Activated CD8-positive, alpha-beta memory T cell treated with anti-CD3 and anti-CD28 coated beads, Interleukin-2, amount 50 U/mL, for 1 hour (primary cell): Measurements from ENCODE around the gene DENND10.
"Not testable (repeated sequence)": the region's sequence is repeated elsewhere in the genome, so short reads cannot be mapped to it uniquely, and the experiment has no call there.

Source experiments
- DNase-seq: peaks from one replicate; pipeline ENCODE4 v3.0.0-alpha.2; 2020; ENCODE audit errors: extremely low read depth

The DENND10 gene

DNA sequence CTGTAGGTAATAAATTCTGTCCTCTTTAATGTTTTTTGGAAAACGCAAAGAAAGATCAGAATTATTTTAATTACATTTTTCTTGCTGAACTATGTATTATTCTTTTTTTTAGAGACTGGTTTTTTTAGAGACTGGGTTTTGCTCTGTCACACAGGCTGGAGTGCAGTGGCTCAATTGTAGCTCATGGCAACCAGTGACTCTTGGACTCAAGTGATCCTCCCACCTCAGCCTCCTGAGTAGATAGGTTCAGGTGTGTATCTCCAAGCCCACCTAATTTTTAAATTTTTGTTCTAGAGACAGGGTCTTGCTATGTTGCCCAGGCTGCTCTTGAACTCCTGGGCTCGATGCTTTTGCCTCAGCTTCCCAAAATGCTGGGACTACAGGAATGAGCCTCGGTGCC lies 5.3 kb upstream of the DENND10 start:
- no peak for DNase-seq

- no peak for DNase-seq
Observed at GRCh38 chr10:119100434-119101238, 3.3 kb upstream of the DENND10 start.

DNA sequence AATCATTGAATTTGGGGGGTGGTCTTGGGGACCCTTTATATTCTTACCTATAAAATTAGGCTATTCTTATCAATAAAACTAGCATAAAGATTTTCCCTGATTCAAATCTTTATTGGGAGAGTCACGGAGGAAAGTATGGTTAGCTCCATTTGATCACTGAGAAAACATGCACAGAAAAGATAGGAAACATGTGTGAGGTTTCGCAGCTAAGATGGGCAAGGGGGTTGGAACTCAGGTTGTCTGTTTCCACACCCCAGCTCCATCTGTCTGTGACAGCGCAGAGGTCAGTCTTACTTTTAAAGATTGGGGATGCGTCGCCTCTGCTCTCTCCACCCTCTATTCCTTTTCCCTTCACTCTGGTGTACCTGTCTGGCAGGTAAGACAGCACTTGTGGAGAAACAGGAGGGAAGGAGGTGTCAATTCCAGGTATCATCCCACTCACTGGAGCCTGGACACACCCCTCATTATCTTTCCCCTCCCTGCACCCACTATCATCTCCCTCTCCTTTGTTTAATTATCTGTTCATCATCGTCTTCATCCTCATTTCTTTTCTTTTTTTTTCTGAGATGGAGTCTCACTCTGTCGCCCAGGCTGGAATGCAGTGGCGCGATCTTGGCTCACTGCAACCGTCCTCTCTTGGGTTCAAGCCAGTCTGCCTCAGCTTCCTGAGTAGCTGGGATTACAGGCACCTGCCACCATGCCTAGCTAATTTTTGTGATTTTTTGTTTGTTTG lies 2.4 kb upstream of the DENND10 start:
- DNase-seq = no peak

DNA sequence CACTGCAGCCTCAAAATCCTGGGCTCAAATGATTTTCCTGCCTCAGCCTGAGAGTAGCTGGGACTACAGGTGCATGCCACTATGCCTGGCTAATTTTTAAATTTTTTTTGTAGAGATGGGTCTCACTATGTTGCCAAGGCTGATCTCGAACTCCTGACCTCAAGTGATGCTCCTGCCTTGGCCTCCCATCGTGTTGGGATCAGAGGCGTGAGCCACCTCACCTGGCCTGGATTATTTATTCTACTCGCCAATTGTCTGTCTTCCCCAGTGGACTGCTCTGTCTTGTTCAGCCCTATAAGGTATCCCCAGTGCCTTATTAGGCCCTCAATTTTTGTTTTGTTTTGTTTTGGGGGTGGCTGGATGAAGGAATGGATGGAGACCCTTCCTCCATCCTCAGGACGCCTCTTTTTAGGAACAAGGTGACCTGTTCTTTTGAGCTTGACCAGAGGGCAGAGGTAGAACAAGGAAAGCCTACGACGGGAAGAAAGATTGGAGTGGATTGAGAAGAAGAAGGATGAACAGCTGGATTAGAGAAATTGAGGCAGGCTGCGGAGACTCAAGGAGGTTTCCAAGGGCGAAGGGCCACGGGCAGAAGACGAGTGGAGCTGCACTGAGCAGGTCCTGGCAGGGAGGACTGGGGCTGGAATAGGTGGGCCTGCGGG lies 541 bp upstream of the DENND10 start:
- no peak for DNase-seq

- DNase-seq = no peak
Observed at GRCh38 chr10:119104654-119105015, 722 bp downstream of the DENND10 start.

GRCh38 chr10:119105155-119105554 lies 1.2 kb downstream of the DENND10 start:
- no peak for DNase-seq

- not testable (repeated sequence) for DNase-seq
Observed at GRCh38 chr10:119105899-119106298, 2.0 kb downstream of the DENND10 start.

- DNase-seq = not testable (repeated sequence)
Observed at GRCh38 chr10:119107106-119107505, 3.2 kb downstream of the DENND10 start.

GRCh38 chr10:119107771-119108170 lies 3.9 kb downstream of the DENND10 start:
- not testable (repeated sequence) for DNase-seq

- DNase-seq = no peak
Observed at GRCh38 chr10:119112056-119112455, 8.1 kb downstream of the DENND10 start.

DNA sequence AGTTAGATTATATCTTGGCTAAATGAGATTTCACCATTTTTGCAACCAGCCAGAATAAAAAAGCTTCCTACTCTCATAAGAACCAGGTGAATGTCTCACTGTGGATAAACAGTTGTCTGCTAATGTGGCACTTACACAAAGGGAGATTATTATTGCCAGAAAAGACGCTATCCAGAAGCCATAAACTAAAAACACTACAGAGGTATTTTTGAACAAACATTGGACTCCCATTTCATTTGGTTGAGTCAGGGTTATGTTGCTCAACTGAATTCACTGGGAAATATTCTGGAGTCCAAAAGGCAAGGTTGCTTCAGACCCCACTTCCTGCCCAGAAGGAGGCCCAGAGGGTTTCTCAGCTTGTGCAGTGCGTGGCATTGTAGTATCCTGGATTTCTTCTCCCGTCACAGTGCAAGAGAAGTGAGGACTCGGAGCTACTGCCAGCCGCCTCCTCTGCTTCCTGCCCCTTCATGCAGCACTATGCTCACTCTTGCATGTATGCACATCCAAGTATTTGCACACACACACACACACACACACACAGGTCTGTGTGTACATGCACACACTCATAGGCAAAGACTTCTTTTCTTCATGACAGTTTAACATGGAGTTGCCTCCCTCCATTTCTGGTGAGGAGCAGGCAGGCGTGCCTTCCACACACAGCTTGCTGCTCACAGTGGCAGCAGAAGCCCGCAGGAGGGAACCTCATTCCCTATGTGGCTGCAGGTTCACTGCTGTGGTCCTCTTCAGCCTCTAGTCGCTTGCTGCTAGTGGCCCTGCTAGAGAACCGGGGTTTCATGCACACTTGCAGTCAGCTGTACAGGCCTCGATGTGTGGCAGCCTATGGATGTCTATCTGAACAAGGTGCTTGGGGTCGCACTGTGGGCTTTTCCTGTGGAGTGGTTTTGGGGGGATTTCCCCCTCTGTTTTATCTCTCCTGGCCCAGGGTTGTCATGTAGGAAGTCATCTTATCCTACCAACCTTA lies 10.1 kb downstream of the DENND10 start:
- DNase-seq = no peak

- no peak for DNase-seq
Observed at GRCh38 chr10:119115926-119116325, 12.0 kb downstream of the DENND10 start.

- DNase-seq = no peak
Observed at GRCh38 chr10:119116326-119116951, 12.5 kb downstream of the DENND10 start.

- no peak for DNase-seq
Observed at GRCh38 chr10:119118231-119118630, 14.3 kb downstream of the DENND10 start.

DNA sequence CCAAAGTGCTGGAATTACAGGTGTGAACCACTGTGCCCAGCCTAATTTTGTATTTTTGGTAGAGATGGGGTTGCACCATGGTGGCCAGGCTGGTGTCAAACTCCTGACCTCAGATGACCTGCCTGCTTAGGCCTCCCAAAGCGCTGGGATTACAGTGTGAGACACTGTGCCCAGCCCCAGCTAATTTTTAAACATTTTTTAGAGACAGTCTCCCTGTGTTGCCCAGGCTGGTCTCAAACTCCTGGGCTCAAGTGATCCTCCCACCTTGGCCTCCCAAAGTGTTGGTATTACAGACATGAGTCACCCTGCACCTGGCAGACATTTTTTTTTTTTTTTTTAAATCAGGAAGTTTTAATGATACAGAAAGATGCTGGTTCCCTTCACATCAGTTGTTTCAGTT lies 15.5 kb downstream of the DENND10 start:
- DNase-seq = no peak

DNA sequence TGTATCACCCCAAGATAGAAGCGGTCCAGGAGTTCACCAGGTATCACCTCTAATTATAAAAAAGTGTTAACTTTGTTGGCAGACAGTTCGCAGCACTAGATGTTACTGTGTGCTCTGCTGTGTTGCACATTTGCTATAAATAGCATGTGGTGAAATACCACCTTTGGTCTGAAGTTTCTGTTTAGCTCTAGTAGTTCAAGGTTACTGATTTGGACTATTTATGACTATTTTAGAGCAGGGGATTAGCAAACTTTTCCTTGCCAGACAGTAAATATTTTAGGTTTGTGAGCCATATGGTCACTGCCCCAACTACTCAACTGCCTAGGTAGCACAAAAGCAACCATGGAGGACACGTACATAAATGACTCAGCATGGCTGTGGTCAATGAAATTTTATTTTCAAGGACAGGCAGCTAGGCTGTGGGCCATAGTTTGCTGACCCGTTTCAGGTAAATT lies 16.5 kb downstream of the DENND10 start:
- DNase-seq = no peak

DNA sequence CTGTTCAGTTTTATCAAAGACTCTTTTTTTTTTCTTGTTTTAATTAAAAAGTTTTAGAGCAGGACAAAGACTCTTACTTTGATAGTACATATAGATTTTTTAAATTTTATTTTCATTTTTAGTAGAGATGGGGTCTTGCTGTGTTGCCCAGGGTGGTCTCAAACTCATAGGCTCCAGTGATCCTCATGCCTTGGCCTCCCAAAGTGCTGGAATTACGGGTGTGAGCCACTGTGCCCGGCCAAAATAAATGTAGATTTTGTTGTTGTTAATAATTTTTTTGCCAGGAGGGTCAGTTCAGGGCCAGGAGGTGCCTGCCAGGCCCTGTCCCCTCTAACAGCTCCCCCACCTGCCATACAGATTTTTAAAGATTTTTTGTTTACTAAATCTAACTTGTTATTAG lies 17.0 kb downstream of the DENND10 start:
- DNase-seq = no peak

DNA sequence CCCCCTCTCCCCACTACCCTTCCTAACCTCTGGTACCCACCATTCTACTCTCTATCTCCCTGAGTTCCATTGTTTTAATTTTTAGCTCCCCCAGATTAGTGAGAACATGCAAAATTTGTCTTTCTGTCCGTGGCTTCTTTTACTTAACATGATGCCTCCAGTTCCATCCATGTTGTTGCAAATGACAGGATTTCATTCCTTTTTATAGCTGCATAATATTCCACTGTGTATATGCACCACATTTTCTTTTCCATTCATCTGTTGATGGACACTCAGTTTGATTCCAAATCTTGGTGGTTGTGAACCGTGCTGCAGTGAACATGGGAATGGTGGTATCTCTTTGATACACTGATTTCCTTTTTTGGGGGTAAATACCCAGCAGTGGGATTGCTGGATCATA lies 22.0 kb downstream of the DENND10 start:
- DNase-seq = no peak

- no peak for DNase-seq
Observed at GRCh38 chr10:119129721-119130120, 25.8 kb downstream of the DENND10 start.

GRCh38 chr10:119131512-119132240 lies 27.8 kb downstream of the DENND10 start:
- no peak for DNase-seq
